Measurements from ENCODE around the gene DOCK1. TPM values are rescaled to one million over a fixed set of nuclear protein-coding genes. Genes with fewer than 3 reads are reported as not detected.

DOCK1 gene
- total RNA-seq, 2 experiments from 2014 or later, result 0.14 to 0.18 TPM

- no peaks in the 10 kb centered on the region for H3K36me3 Mint-ChIP-seq (ENCODE audit: low read depth)
- TF ChIP-seq, protein P1, sequence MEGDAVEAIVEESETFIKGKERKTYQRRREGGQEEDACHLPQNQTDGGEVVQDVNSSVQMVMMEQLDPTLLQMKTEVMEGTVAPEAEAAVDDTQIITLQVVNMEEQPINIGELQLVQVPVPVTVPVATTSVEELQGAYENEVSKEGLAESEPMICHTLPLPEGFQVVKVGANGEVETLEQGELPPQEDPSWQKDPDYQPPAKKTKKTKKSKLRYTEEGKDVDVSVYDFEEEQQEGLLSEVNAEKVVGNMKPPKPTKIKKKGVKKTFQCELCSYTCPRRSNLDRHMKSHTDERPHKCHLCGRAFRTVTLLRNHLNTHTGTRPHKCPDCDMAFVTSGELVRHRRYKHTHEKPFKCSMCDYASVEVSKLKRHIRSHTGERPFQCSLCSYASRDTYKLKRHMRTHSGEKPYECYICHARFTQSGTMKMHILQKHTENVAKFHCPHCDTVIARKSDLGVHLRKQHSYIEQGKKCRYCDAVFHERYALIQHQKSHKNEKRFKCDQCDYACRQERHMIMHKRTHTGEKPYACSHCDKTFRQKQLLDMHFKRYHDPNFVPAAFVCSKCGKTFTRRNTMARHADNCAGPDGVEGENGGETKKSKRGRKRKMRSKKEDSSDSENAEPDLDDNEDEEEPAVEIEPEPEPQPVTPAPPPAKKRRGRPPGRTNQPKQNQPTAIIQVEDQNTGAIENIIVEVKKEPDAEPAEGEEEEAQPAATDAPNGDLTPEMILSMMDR (IDR thresholded peaks at IDR 0.05), result no peak
- H3K27ac Mint-ChIP-seq, result no peak overlapping the region
- H3K27me3 Mint-ChIP-seq, result no peaks in the 10 kb centered on the region
- H3K9me3 Mint-ChIP-seq, result no peaks in the 10 kb centered on the region
- no peak overlapping the region for H3K4me3 Mint-ChIP-seq
- ATAC-seq, result no peak
- CTCF ChIA-PET, result no interaction called here
- POLR2A ChIA-PET, result no interaction called here
- no peaks in the 10 kb centered on the region for H3K4me1 Mint-ChIP-seq (ENCODE audit: low read depth)
- intact Hi-C loops (cut with micrococcal nuclease), result no loop called here
- DNase-seq, result no peak
Measured at GRCh38 chr10:126929391-126929790, 24.2 kb downstream of the DOCK1 start.

DNA sequence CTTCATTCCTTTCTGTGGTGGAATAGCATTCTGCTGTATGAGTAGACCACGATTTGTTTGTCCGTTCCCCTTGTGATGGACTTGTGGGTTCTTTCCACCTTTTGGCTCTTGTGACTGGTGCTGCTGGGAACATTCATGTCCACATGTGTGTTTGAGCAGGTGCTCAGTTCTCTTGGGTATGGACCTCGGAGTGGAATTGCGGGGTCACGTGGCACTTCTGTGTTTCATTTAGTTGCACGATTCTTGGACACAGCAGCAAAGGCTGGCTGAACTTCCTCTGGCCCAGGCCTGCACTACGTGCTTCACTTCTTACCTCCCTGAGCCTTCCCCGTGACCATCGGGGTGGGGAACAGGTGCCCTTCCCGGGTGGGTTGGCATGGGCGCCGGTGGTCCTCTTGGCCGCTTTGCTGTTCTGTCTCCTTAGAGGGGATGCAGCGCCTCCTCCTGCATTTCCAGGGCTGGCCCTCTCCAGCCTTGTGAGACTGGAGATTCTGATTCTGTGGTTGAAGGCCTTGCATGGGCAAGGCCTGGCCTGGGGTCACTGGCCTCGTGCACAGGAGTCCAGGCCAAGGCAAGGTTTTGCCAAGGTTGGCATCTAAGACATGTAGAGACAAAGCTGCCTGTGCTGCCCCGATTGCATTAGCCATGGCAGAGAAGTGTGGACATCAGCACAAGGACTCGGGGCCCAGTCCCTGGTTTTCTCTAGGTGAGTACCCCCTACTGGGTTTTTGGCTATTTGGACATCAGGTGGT lies 25.1 kb downstream of the DOCK1 start:
- intact Hi-C loops (cut with micrococcal nuclease), result no loop called here
- CTCF ChIA-PET, result no interaction called here
- POLR2A ChIA-PET, result no interaction called here
- Mint-ChIP-seq H3K27me3 (no peaks in the 10 kb centered on the region), H3K4me1 (ENCODE audit: low read depth) (no peaks in the 10 kb centered on the region), H3K27ac (no peak overlapping the region), H3K36me3 (ENCODE audit: low read depth) (no peaks in the 10 kb centered on the region), H3K9me3 (no peaks in the 10 kb centered on the region), H3K4me3 (no peak overlapping the region)
- ATAC-seq (no peak), DNase-seq (no peak)
- TF ChIP-seq, protein P1 (IDR thresholded peaks at IDR 0.05), result no peak

- ATAC-seq, result no peak
- Mint-ChIP-seq H3K27ac (no peak overlapping the region), H3K4me3 (no peak overlapping the region), H3K4me1 (ENCODE audit: low read depth) (no peaks in the 10 kb centered on the region), H3K36me3 (ENCODE audit: low read depth) (no peaks in the 10 kb centered on the region), H3K9me3 (no peaks in the 10 kb centered on the region), H3K27me3 (no peaks in the 10 kb centered on the region)
- no peak for DNase-seq
- CTCF ChIA-PET, result no interaction called here
- intact Hi-C loops (cut with micrococcal nuclease), result no loop called here
- TF ChIP-seq, protein P1 (IDR thresholded peaks at IDR 0.05), result no peak
- POLR2A ChIA-PET, result no interaction called here
Measured at GRCh38 chr10:126930883-126931503, 25.8 kb downstream of the DOCK1 start.

GRCh38 chr10:126931544-126931943 lies 26.3 kb downstream of the DOCK1 start:
- POLR2A ChIA-PET, result no interaction called here
- CTCF ChIA-PET, result no interaction called here
- DNase-seq (no peak), ATAC-seq (no peak)
- Mint-ChIP-seq H3K36me3 (ENCODE audit: low read depth) (no peaks in the 10 kb centered on the region), H3K9me3 (no peaks in the 10 kb centered on the region), H3K4me1 (ENCODE audit: low read depth) (no peaks in the 10 kb centered on the region), H3K27ac (no peak overlapping the region), H3K4me3 (no peak overlapping the region), H3K27me3 (no peaks in the 10 kb centered on the region)
- intact Hi-C loops (cut with micrococcal nuclease), result no loop called here
- TF ChIP-seq, protein P1 (IDR thresholded peaks at IDR 0.05), result no peak

DNA sequence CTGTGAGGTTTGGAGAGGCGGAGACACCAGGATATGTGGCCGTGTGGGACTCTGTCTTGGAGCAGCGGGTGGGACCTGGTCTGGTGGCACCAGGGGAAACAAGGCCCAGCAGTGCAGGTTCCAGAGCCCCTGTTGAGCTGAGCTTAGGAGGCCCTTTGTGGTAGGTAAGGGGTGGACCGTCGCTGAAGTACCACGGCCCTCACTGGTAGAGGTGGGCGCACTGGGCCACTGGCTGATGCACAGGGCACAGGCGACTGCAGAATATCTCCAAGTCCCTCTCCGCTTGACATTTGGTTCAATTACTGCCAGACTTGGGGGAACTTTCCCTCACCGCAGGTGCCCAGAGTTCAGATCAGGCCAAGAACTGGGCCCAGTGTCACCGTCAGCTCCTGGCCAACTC lies 27.3 kb downstream of the DOCK1 start:
- DNase-seq (no peak), ATAC-seq (no peak)
- TF ChIP-seq, protein P1 (IDR thresholded peaks at IDR 0.05), result no peak
- H3K4me1 Mint-ChIP-seq (ENCODE audit: low read depth), result no peaks in the 10 kb centered on the region
- H3K9me3 Mint-ChIP-seq, result peaks cover 1% of the 10 kb centered on the region
- no peak overlapping the region for H3K4me3 Mint-ChIP-seq
- no peaks in the 10 kb centered on the region for H3K36me3 Mint-ChIP-seq (ENCODE audit: low read depth)
- H3K27ac Mint-ChIP-seq, result no peak overlapping the region
- POLR2A ChIA-PET, result no interaction called here
- intact Hi-C loops (cut with micrococcal nuclease), result no loop called here
- CTCF ChIA-PET, result no interaction called here
- no peaks in the 10 kb centered on the region for H3K27me3 Mint-ChIP-seq
